ENCODE data around the gene ZFAND3.

- no peak for TF ChIP-seq CTCF (IDR thresholded peaks at IDR 0.05)
- TF ChIP-seq POLR2A (IDR thresholded peaks at IDR 0.05): no peak
Observed at GRCh38 chr6:38092964-38093363, 273.4 kb downstream of the ZFAND3 start.

All from Peyer's patch (tissue), 4 donors.